BLaER1 treated with 17β-estradiol and CSF1 and Interleukin-3, amounts not matched to agents 10 nM and 100 nM (cell line): ENCODE results near the gene TXNRD2.

Experiments
- H3K27ac ChIP-seq, 11 experiments: shearing (Covaris generic); formaldehyde crosslinking; 2 replicates each; pipeline ENCODE4 v1.8.1; 2022
- H3K27me3 ChIP-seq, 11 experiments: shearing (Covaris generic); formaldehyde crosslinking; 2 replicates each; pipeline ENCODE4 v1.8.1; 2022
- H3K36me3 ChIP-seq, 11 experiments: shearing (Covaris generic); formaldehyde crosslinking; 2 replicates each; pipeline ENCODE4 v1.8.1; 2022
- H3K4me1 ChIP-seq, 10 experiments: shearing (Covaris generic); formaldehyde crosslinking; 2 replicates each; pipeline ENCODE4 v1.8.1; 2022
- H3K4me2 ChIP-seq, 11 experiments: shearing (Covaris generic); formaldehyde crosslinking; 2 replicates each; pipeline ENCODE4 v1.8.1; 2022
- H3K4me3 ChIP-seq, 10 experiments: shearing (Covaris generic); formaldehyde crosslinking; 2 replicates each; pipeline ENCODE4 v1.8.1; 2022
- H3K9ac ChIP-seq, 11 experiments: shearing (Covaris generic); formaldehyde crosslinking; 2 replicates each; pipeline ENCODE4 v1.8.1; 2022
- H3K9me3 ChIP-seq, 11 experiments: shearing (Covaris generic); formaldehyde crosslinking; replicated peaks in 1 of 11; 2 replicates each; pipeline ENCODE4 v1.8.1; 2022
- H4K20me1 ChIP-seq, 11 experiments: shearing (Covaris generic); formaldehyde crosslinking; 2 replicates each; pipeline ENCODE4 v1.8.1; 2022
- Cebpa-rat ChIP-seq, 11 experiments: shearing (Covaris generic); IDR thresholded peaks; 2 replicates each; pipeline ENCODE4 v1.8.1; 2022

The TXNRD2 gene

DNA sequence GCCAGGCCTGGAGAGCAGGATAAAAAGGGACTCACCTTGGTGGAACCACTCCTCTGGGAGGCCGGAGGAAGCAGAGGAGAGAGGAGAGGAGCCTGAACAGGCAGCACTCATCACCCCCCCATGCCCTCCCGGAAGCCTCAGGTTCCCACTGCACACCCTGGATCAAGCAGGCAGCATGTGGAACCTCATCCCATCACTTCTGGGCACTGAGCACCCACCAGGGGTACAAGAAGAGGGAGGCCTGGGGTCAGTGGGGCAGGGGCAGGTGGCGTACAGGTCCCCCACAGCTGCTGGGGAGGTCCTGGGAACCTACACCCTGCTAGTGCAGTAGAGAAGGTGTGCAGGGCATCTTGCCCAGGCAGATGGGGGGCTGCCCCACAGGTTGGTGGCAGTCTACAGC is 35.1 kb upstream of the TXNRD2 start:
- TF ChIP-seq Cebpa-rat (IDR thresholded peaks at IDR 0.05) = no peak
- peak overlapping the region in 1 of 11 experiments; percentile 76; a peak in 2 of 22 replicates for H3K9ac ChIP-seq
- H3K27me3 ChIP-seq = no peaks in the 10 kb centered on the region
- peaks cover 0 to 71% (median 15%) of the 10 kb centered on the region in 11 experiments; a peak in 11 of 22 replicates for H4K20me1 ChIP-seq
- no peak overlapping the region for H3K4me3 ChIP-seq
- peak overlapping the region in 5 of 11 experiments; percentile 65 to 85 (median 80); a peak in 8 of 22 replicates for H3K27ac ChIP-seq
- peak overlapping the region in 5 of 11 experiments; percentile 65 to 88 (median 87); a peak in 5 of 22 replicates for H3K4me2 ChIP-seq
- peaks cover 9 to 45% (median 33%) of the 10 kb centered on the region in 10 experiments for H3K4me1 ChIP-seq
- H3K9me3 ChIP-seq = no peaks in the 10 kb centered on the region
- peaks cover 0 to 62% (median 40%) of the 10 kb centered on the region in 11 experiments; a peak in 15 of 22 replicates for H3K36me3 ChIP-seq

GRCh38 chr22:19975707-19976035 is 34.1 kb upstream of the TXNRD2 start:
- no peaks in the 10 kb centered on the region for H3K27me3 ChIP-seq
- peak overlapping the region; percentile 18 to 92 (median 81); a peak in 20 of 22 replicates for H3K4me2 ChIP-seq
- H3K9me3 ChIP-seq = no peaks in the 10 kb centered on the region
- H4K20me1 ChIP-seq = peaks cover 0 to 76% (median 17%) of the 10 kb centered on the region in 11 experiments; a peak in 16 of 22 replicates
- H3K4me1 ChIP-seq = peaks cover 9 to 55% (median 38%) of the 10 kb centered on the region in 10 experiments
- H3K36me3 ChIP-seq = peaks cover 0 to 62% (median 40%) of the 10 kb centered on the region in 11 experiments; a peak in 16 of 22 replicates
- TF ChIP-seq Cebpa-rat (IDR thresholded peaks at IDR 0.05) = no peak
- H3K4me3 ChIP-seq = peak overlapping the region in 1 of 10 experiments; percentile 22; a peak in 1 of 20 replicates
- peak overlapping the region in 9 of 11 experiments; percentile 1 to 76 (median 57); a peak in 13 of 22 replicates for H3K9ac ChIP-seq
- peak overlapping the region in 8 of 11 experiments; percentile 15 to 85 (median 72); a peak in 15 of 22 replicates for H3K27ac ChIP-seq

GRCh38 chr22:19974935-19975706 is 33.5 kb upstream of the TXNRD2 start:
- H3K4me2 ChIP-seq = peak overlapping the region; percentile 18 to 92 (median 81); a peak in 21 of 22 replicates
- peaks cover 0 to 59% (median 37%) of the 10 kb centered on the region in 11 experiments; a peak in 16 of 22 replicates for H3K36me3 ChIP-seq
- H4K20me1 ChIP-seq = peaks cover under 1 to 73% (median 21%) of the 10 kb centered on the region in 11 experiments; a peak in 17 of 22 replicates
- TF ChIP-seq Cebpa-rat (IDR thresholded peaks at IDR 0.05) = no peak
- peaks cover 9 to 58% (median 39%) of the 10 kb centered on the region in 10 experiments for H3K4me1 ChIP-seq
- peak overlapping the region in 4 of 10 experiments; percentile 2 to 22 (median 3); a peak in 2 of 20 replicates for H3K4me3 ChIP-seq
- no peaks in the 10 kb centered on the region for H3K9me3 ChIP-seq
- no peaks in the 10 kb centered on the region for H3K27me3 ChIP-seq
- peak overlapping the region in 9 of 11 experiments; percentile 1 to 76 (median 57); a peak in 16 of 22 replicates for H3K9ac ChIP-seq
- H3K27ac ChIP-seq = peak overlapping the region in 9 of 11 experiments; percentile 21 to 85 (median 65); a peak in 17 of 22 replicates

DNA sequence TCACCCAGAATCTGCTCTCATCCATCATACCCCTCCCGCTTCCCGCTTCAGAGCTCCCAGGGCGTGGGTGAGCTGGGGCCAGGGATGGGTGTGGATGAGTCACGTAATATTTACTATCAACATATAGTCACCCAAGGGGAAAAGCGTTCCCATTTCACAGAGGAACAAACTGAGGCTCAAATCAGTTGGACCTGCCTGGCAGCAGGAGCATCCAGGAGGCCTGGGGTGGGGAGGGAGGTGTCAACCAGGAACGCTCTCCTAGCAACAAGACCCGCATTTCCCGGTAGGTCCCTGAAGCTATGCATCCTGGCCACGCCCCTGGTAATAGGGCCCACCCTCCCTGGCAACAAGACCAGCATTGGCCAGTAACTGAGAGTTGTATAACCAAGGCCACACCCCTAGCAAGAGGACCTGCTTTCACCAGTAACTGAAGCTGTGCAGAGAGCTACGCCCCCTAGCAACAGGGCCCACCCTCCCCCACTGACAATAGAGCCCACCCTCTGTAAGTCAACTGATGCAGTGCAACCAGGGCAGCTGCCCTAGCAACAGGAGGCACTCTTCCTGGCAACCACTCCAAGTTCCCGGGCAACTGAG is 32.7 kb upstream of the TXNRD2 start:
- Histone ChIP-seq H4K20me1 (peaks cover 4 to 73% (median 27%) of the 10 kb centered on the region in 11 experiments; a peak in 17 of 22 replicates), H3K9me3 (no peaks in the 10 kb centered on the region), H3K4me3 (no peak overlapping the region), H3K36me3 (peaks cover 1 to 59% (median 37%) of the 10 kb centered on the region in 11 experiments; a peak in 20 of 22 replicates), H3K9ac (peak overlapping the region in 8 of 11 experiments; percentile 30 to 76 (median 64); a peak in 14 of 22 replicates), H3K27me3 (no peaks in the 10 kb centered on the region), H3K4me1 (peaks cover 9 to 60% (median 39%) of the 10 kb centered on the region in 10 experiments), H3K27ac (peak overlapping the region in 9 of 11 experiments; percentile 21 to 85 (median 65); a peak in 15 of 22 replicates), H3K4me2 (peak overlapping the region in 10 of 11 experiments; percentile 33 to 92 (median 84); a peak in 18 of 22 replicates)
- TF ChIP-seq Cebpa-rat (IDR thresholded peaks at IDR 0.05) = no peak

GRCh38 chr22:19973551-19974267 is 32.1 kb upstream of the TXNRD2 start:
- no peak for TF ChIP-seq Cebpa-rat (IDR thresholded peaks at IDR 0.05)
- H3K9me3 ChIP-seq = no peaks in the 10 kb centered on the region
- H3K4me3 ChIP-seq = no peak overlapping the region
- no peaks in the 10 kb centered on the region for H3K27me3 ChIP-seq
- H3K4me2 ChIP-seq = peak overlapping the region in 9 of 11 experiments; percentile 65 to 92 (median 86); a peak in 18 of 22 replicates
- peak overlapping the region in 6 of 11 experiments; percentile 9 to 85 (median 29); a peak in 5 of 22 replicates for H3K27ac ChIP-seq
- peaks cover 8 to 59% (median 37%) of the 10 kb centered on the region in 11 experiments for H3K36me3 ChIP-seq
- peaks cover 9 to 60% (median 39%) of the 10 kb centered on the region in 10 experiments for H3K4me1 ChIP-seq
- H4K20me1 ChIP-seq = peaks cover 4 to 76% (median 28%) of the 10 kb centered on the region in 11 experiments; a peak in 18 of 22 replicates
- H3K9ac ChIP-seq = peak overlapping the region in 1 of 11 experiments; percentile 18; a peak in 1 of 22 replicates

DNA sequence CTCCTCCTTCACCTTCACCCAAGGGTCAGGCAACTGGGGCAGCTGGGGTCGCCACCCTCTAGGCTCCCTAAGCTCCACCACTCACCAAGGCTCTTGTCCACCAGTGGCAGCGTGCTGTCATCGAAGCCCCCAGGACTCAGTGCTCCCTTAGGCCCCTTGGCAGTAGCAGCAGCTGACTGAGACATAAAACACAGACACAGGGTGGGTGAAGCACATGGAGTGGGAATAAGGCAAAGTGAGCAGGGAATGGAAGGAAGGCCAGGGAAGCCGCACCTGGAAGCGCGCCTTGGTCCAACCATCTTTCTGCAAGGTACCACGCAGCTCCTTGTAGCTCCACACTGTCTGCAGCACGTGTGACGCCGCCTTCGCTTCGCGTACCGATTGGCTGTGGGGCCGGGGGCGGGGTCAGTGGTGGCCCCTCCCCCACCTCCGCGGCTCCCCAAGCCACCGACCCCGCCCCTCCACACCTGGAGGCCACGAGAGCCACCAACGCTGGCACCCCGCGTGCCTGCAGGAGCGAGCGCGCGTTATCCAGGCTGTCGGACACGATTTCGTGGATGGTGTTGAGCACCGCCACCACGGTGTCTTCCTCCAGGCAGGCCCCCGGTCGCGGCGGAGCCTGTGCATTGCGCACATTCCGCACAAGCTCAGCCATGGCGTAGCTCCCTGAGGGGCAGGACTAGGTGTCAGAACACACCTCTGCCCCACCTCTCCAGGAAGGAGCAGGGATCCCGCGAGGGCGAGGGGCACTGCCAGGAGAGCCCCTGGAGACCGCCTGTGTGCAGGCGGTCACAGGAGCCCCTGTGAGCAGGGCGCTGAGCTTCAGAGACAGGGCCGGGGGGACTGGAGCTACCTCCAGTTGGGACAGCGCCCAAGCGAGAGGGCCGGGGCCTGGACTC is 31.3 kb upstream of the TXNRD2 start:
- Histone ChIP-seq H3K9ac (peak overlapping the region in 2 of 11 experiments; percentile 32 to 33; a peak in 1 of 22 replicates), H3K27ac (peak overlapping the region in 3 of 11 experiments; percentile 27 to 85 (median 38); a peak in 3 of 22 replicates), H4K20me1 (peaks cover 7 to 79% (median 33%) of the 10 kb centered on the region in 11 experiments; a peak in 19 of 22 replicates), H3K36me3 (peaks cover 16 to 59% (median 39%) of the 10 kb centered on the region in 11 experiments), H3K9me3 (no peaks in the 10 kb centered on the region), H3K4me3 (no peak overlapping the region), H3K27me3 (no peaks in the 10 kb centered on the region), H3K4me2 (0 out of 22 replicates have a peak overlapping the region, but pooled peaks of 1 of the 11 experiments have one; percentile 86), H3K4me1 (peaks cover 9 to 60% (median 39%) of the 10 kb centered on the region in 10 experiments)
- TF ChIP-seq Cebpa-rat (IDR thresholded peaks at IDR 0.05) = no peak

- no peak for TF ChIP-seq Cebpa-rat (IDR thresholded peaks at IDR 0.05)
- Histone ChIP-seq H3K4me3 (no peak overlapping the region), H3K4me1 (peaks cover 12 to 59% (median 41%) of the 10 kb centered on the region in 10 experiments), H3K27ac (peak overlapping the region in 3 of 11 experiments; percentile 34 to 45 (median 38); a peak in 4 of 22 replicates), H3K9ac (peak overlapping the region in 5 of 11 experiments; percentile 8 to 33 (median 27); a peak in 2 of 22 replicates), H3K27me3 (no peaks in the 10 kb centered on the region), H3K4me2 (no peak overlapping the region), H3K9me3 (no peaks in the 10 kb centered on the region), H3K36me3 (peaks cover 22 to 62% (median 46%) of the 10 kb centered on the region in 11 experiments), H4K20me1 (peaks cover 9 to 79% (median 38%) of the 10 kb centered on the region in 11 experiments; a peak in 19 of 22 replicates)
These were observed 30.6 kb upstream of the TXNRD2 start for GRCh38 chr22:19972251-19972650.
